CD14-positive monocyte (primary cell): Measurements from ENCODE around the gene SPAG9. TPM values are rescaled to one million over a fixed set of nuclear protein-coding genes. Genes with fewer than 3 reads are reported as not detected.

ENCODE experiments used
- DNase-seq, 3 donors: peaks; one replicate each; pipeline ENCODE4 v3.0.0-alpha.2; 2011 to 2022
- H2AFZ ChIP-seq: 2 replicates; pipeline ENCODE4 v1.6.0; 2012; ENCODE audit warnings: mild to moderate bottlenecking, low read depth, low read length, inconsistent platforms; ENCODE audit not compliant: insufficient read depth, poor library complexity, severe bottlenecking
- H3K27ac ChIP-seq, 2 donors: 1 replicate in 1 of 2; 2 replicates in 1 of 2; pipeline ENCODE4 v1.5.1; 2012 to 2013; ENCODE audit warnings: low read length in 2 of 2, control low read depth in 1 of 2, inconsistent platforms in 1 of 2, low read depth in 1 of 2, mild to moderate bottlenecking in 1 of 2
- H3K27me3 ChIP-seq, 2 donors: one replicate each; pipeline versions ENCODE4 v1.6.0 to v1.6.1; 2011 to 2013; ENCODE audit warnings: low read length in 2 of 2; ENCODE audit not compliant: control insufficient read depth in 2 of 2, insufficient read depth in 2 of 2
- H3K36me3 ChIP-seq, 2 donors: replicated peaks in 1 of 2; 1 replicate in 1 of 2; 2 replicates in 1 of 2; pipeline versions ENCODE4 v1.5.1 to v1.6.1; 2012 to 2013; ENCODE audit warnings: low read length in 2 of 2, control low read depth in 1 of 2, inconsistent platforms in 1 of 2, mild to moderate bottlenecking in 1 of 2; ENCODE audit not compliant: insufficient read depth in 2 of 2, control insufficient read depth in 1 of 2
- H3K4me1 ChIP-seq, 2 donors: 1 replicate in 1 of 2; 2 replicates in 1 of 2; pipeline versions ENCODE4 v1.5.1 to v1.6.1; 2012 to 2013; ENCODE audit warnings: low read length in 2 of 2, control low read depth in 1 of 2, inconsistent platforms in 1 of 2, mild to moderate bottlenecking in 1 of 2, moderate library complexity in 1 of 2; ENCODE audit not compliant: insufficient read depth in 2 of 2, control insufficient read depth in 1 of 2
- H3K4me2 ChIP-seq: replicated peaks from 2 replicates; pipeline ENCODE3; 2012; ENCODE audit warnings: low read length, moderate library complexity, mild to moderate bottlenecking; ENCODE audit not compliant: poor library complexity, severe bottlenecking; ENCODE audit errors: extremely low read depth
- H3K4me3 ChIP-seq, 3 experiments: fragments of 200-600 bp in 1 of 3; sonication (generic) in 1 of 3; replicated peaks in 1 of 3; 1 replicate in 2 of 3; 2 replicates in 1 of 3; pipeline ENCODE4 v1.5.1; 2011 to 2013; ENCODE audit warnings: low read length in 3 of 3, mild to moderate bottlenecking in 3 of 3, control low read depth in 2 of 3, low read depth in 2 of 3, inconsistent platforms in 1 of 3, moderate library complexity in 1 of 3
- H3K79me2 ChIP-seq: 2 replicates; pipeline ENCODE4 v1.6.0; 2012; ENCODE audit warnings: mild to moderate bottlenecking, control low read depth, inconsistent platforms, low read length, moderate library complexity; ENCODE audit not compliant: insufficient read depth
- H3K9ac ChIP-seq: 2 replicates; pipeline ENCODE4 v1.6.0; 2017; ENCODE audit warnings: low read length, mild to moderate bottlenecking; ENCODE audit not compliant: insufficient read depth, poor library complexity, severe bottlenecking
- H3K9me3 ChIP-seq, 2 donors: replicated peaks in 1 of 2; 1 replicate in 1 of 2; 2 replicates in 1 of 2; pipeline versions ENCODE4 v1.5.1 to v1.6.1; 2012 to 2013; ENCODE audit warnings: low read length in 2 of 2, control low read depth in 1 of 2; ENCODE audit not compliant: control insufficient read depth in 1 of 2, insufficient read depth in 1 of 2
- H4K20me1 ChIP-seq: 2 replicates; pipeline ENCODE4 v1.6.0; 2012; ENCODE audit warnings: mild to moderate bottlenecking, low read length, control low read depth, moderate library complexity; ENCODE audit not compliant: insufficient read depth
- H3K27ac Mint-ChIP-seq, 7 donors: one replicate each; pipeline ENCODE4 v1.8.0; 2020; ENCODE audit warnings: mild to moderate bottlenecking in 7 of 7, mixed read lengths in 7 of 7, moderate library complexity in 6 of 7, inconsistent platforms in 2 of 7
- H3K27me3 Mint-ChIP-seq, 3 donors: one replicate each; pipeline ENCODE4 v1.8.0; 2021 to 2022; ENCODE audit warnings: low read depth in 3 of 3, mild to moderate bottlenecking in 3 of 3, mixed read lengths in 3 of 3, moderate library complexity in 3 of 3, inconsistent platforms in 1 of 3
- H3K36me3 Mint-ChIP-seq, 2 donors: one replicate each; pipeline ENCODE4 v1.8.0; 2020; ENCODE audit warnings: mixed read lengths in 2 of 2, inconsistent platforms in 1 of 2, mild to moderate bottlenecking in 1 of 2
- H3K4me1 Mint-ChIP-seq: one replicate; pipeline ENCODE4 v1.8.0; 2020; ENCODE audit warnings: mild to moderate bottlenecking, mixed read lengths
- H3K4me3 Mint-ChIP-seq, 2 donors: one replicate each; pipeline ENCODE4 v1.8.0; 2020; ENCODE audit warnings: mild to moderate bottlenecking in 2 of 2, mixed read lengths in 2 of 2, moderate library complexity in 1 of 2
- H3K9me3 Mint-ChIP-seq, 7 donors: one replicate each; pipeline ENCODE4 v1.8.0; 2020 to 2022; ENCODE audit warnings: mixed read lengths in 7 of 7, mild to moderate bottlenecking in 6 of 7, moderate library complexity in 6 of 7, inconsistent platforms in 2 of 7
- CTCF ChIP-seq: fragments of 200-600 bp; IDR thresholded peaks from one replicate; pipeline ENCODE4 v1.8.0; 2022; ENCODE audit warnings: antibody characterized with exemption, mild to moderate bottlenecking
- WGBS: methylation state at CpG from one replicate; pipeline ENCODE4 v1.1.5; 2013; ENCODE audit warnings: missing lambda C conversion rate; ENCODE audit not compliant: insufficient coverage; 5-methylcytosine and 5-hydroxymethylcytosine counted together
- intact Hi-C, 2 donors: fragments of 100-400 bp; cut with micrococcal nuclease; formaldehyde crosslinking; loops; one replicate each; pipeline versions ENCODE4 v1.15.0 to v1.15.1; 2023
- polyA plus RNA-seq, 3 donors: library from polyadenylated mRNA; depleted of rRNA in 1 of 3; unstranded in 2 of 3; stranded (reverse) in 1 of 3; fragments of 300-500 nt in 2 of 3; fragments of >200 nt in 1 of 3; fragmentation: Illumina TruSeq in 2 of 3; gene quantifications; 1 replicate in 2 of 3; 2 replicates in 1 of 3; pipeline ENCODE4 v1.2.3, GENCODE V29; 2012 to 2021

SPAG9 gene
- polyA plus RNA-seq, 3 donors, result 4.9 to 33.1 (median 8.5) TPM

GRCh38 chr17:51119415-51120356 is 982 bp downstream of the SPAG9 start:
- H3K27ac Mint-ChIP-seq, result peak overlapping the region; percentile 97 to 100 (median 98)
- H3K79me2 ChIP-seq, result peaks cover 59% of the 10 kb centered on the region
- H3K4me1 ChIP-seq, result peaks cover 27 to 29% of the 10 kb centered on the region in 2 donors

More at GRCh38 chr17:51119415-51120356, 982 bp downstream of the SPAG9 start:
- peak; percentile 23 to 65 (median 57) for DNase-seq
- peak; percentile 35 for TF ChIP-seq CTCF
- H3K27me3 ChIP-seq, result no peaks in the 10 kb centered on the region
- WGBS, result 2% methylated on average over 44 of the region's 49 CpGs
- H4K20me1 ChIP-seq, result peaks cover 55% of the 10 kb centered on the region
- intact Hi-C loops, result loop anchor here (1.0 to 10.0 kb wide), 5 partner anchors 32 to 143 kb away; partner anchors contain the start of genes NME1 (in 2 of the 2), MBTD1 (in 1 of the 2) and UTP18 (in 1 of the 2)
- no peaks in the 10 kb centered on the region for H3K9me3 ChIP-seq
- no peak overlapping the region for H2AFZ ChIP-seq
- H3K36me3 ChIP-seq, result no peaks in the 10 kb centered on the region
- H3K4me3 ChIP-seq, result peak overlapping the region; percentile 98 to 99 (median 99)
- no peaks in the 10 kb centered on the region for H3K27me3 Mint-ChIP-seq
- peaks cover 63% of the 10 kb centered on the region for H3K4me1 Mint-ChIP-seq
- H3K4me2 ChIP-seq, result peak overlapping the region; percentile 87
- peak overlapping the region; percentile 98 for H3K27ac ChIP-seq
- H3K9ac ChIP-seq, result peak overlapping the region; percentile 99
- H3K9me3 Mint-ChIP-seq, result no peaks in the 10 kb centered on the region
- H3K4me3 Mint-ChIP-seq, result peak overlapping the region; percentile 94 to 97
- peaks cover 4 to 16% of the 10 kb centered on the region in 2 donors for H3K36me3 Mint-ChIP-seq
